HG02938 (cell line): Measurements from ENCODE around the gene PTEN.

Source experiments
- ATAC-seq: cut with Tn5 transposase; IDR thresholded peaks from one replicate; pipeline ENCODE4 v1.9.1; 2021; ENCODE audit warnings: mild to moderate bottlenecking, moderate library complexity; ENCODE audit not compliant: unreplicated experiment

PTEN gene

GRCh38 chr10:87961314-87961713 is 97.9 kb downstream of the PTEN start:
- ATAC-seq, result no peak

- no peak for ATAC-seq
Measured at GRCh38 chr10:87966459-87966858, 103.0 kb downstream of the PTEN start.

GRCh38 chr10:87973635-87974034 is 110.2 kb downstream of the PTEN start:
- ATAC-seq, result no peak

DNA sequence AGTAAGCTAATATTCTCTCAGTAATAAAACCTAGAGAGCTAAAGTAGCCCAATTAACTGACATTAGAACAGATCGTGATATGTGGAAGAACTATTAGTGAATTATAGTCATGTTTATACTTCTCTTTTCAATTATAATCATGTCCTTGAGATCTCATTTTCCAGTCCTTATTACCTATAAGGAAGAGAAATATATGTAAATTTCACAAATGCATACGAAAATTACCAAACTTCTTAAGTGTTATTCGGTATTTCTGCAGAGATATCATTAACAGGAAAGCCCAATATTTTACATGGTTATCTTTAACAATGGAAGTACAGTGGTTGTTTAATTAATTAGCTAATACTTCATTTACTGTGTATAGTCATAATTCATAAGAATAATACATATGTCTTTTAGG is 110.7 kb downstream of the PTEN start:
- ATAC-seq, result no peak

DNA sequence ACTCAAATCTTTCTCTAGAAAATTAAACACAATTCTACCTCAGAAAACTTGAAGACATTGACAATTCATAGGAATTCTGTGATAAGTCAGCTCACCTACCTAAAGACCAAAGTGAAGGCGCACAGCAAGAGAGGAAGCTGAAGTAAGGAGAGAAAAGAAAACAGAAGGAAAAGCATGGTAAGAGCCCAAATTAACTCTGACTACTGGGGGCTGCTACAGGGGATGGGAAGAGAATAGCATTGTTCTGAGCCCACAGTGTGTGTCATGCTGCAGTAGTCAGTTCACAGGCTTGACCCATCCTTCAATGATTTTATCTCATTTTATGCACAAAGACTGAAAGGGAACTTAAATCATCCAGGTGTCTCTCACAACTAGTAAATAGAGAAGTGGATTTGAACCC is 111.3 kb downstream of the PTEN start:
- ATAC-seq, result no peak

- ATAC-seq, result no peak
Measured at GRCh38 chr10:87976101-87976743, 112.8 kb downstream of the PTEN start.

DNA sequence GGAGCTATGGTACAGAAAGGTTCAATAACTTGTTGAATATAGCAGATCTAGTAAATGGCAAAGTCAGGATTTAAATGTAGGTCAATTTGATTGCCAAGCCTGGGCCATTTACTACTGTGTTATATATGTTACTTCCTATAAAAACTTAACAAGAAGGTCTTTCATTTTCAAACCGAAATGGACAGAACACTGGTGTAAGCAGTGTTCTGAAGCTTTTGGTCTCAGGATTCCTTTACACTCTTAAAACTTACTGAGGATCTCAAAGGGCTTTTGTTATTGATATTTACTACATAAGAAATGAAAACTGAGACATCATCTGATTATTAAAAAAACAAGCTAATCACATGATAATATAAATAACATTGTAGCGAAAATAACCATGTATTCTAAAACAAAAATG is 114.7 kb downstream of the PTEN start:
- ATAC-seq, result no peak

DNA sequence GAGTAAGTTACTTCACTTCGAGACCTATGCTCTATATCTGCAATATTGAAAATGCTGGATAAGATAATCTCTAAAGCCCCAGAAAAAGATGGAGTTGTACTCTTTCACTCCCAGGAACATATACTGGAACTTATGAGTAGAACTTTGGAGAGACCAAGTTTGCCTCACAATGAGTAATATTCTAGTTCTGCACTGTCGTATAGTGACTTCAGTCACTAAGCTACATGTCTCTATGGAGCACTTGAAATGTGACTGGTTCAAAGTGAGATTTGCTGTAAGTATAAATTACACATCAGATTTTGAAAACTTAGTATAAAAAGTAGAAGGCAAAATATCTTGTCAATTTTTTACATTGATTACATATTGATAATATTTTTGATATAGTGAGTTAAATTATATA is 116.4 kb downstream of the PTEN start:
- no peak for ATAC-seq

- no peak for ATAC-seq
Measured at GRCh38 chr10:87983716-87984115, 120.3 kb downstream of the PTEN start.

- ATAC-seq, result no peak
Measured at GRCh38 chr10:87987206-87987605, 123.8 kb downstream of the PTEN start.

GRCh38 chr10:87991946-87992345 is 128.5 kb downstream of the PTEN start:
- no peak for ATAC-seq

DNA sequence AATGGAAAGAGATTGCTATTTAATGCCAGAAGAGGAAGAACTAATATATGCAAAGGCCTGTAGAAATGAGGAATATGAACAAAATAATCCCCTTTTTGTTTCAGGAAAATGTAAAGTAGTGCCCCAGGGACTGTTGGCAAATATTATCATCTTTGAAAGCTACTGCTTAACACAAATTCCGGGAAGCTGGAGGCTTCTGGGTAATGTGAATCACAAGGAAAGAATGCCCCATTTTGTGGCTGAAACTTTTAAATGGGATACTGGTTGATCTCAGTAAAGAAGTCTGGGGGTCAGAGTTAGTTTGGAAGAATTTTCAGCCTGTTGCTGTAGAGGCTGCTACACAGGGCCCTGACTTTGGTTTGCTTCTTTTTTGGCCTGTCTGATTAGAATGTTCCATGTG is 141.0 kb downstream of the PTEN start:
- ATAC-seq, result no peak

- no peak for ATAC-seq
Measured at GRCh38 chr10:88006261-88006660, 142.8 kb downstream of the PTEN start.

DNA sequence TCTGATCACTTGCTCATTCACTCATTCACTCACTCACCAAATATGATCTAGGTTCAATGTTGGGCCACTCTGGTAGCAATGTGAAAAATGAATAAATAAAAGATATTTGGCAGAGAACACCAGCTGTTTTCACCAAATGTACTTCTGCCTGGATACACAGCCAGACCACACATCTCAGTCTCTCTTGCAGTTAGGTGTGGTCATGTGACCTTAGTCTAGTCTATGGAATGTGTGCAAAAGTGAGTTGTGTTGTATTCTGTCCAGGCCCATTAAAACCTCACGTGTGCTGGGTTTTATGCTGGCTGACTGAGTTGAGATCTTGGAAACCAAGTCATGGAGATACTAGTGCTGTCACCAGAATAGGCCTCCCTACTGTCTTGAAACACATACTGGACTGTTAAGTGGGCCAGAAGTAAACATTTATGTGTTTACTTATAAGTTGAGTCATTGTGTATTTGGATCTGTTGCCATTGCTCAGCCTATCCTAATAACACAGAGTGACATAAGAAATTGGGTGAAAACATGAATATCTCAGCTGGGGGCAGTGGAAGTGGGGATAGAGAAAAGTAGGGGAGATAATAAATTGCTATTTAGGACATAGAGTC is 145.5 kb downstream of the PTEN start:
- no peak for ATAC-seq

- no peak for ATAC-seq
Measured at GRCh38 chr10:88012641-88013040, 149.2 kb downstream of the PTEN start.

GRCh38 chr10:88017781-88018180 is 154.4 kb downstream of the PTEN start:
- no peak for ATAC-seq

DNA sequence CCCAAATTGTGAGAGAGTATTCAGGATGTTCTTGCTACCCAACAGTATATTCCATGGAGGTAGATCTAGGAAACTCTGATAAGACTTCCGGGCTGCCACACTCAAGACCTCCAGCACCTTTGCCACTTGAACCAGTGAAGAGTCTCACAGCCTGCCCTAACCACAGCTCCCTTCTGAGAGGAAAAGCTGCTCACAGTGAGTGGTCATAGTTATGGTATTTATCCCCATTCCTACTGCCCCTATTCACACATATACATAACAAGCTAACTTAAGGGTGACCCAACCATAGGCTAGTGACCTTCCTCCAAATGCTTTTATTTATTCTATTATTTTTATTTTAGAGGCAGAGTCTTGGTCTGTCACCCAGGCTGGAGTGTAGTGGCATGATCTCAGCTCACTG is 156.3 kb downstream of the PTEN start:
- no peak for ATAC-seq
